ENCODE data around the gene SFTPB.
"Not testable (repeated sequence)": the region's sequence is repeated elsewhere in the genome, so short reads cannot be mapped to it uniquely, and the experiment has no call there.

Gene SFTPB

GRCh38 chr2:85675427-85675826, 7.4 kb upstream of the SFTPB start:
- no peak for DNase-seq

- no peak for DNase-seq
Measured at GRCh38 chr2:85674417-85674816, 6.4 kb upstream of the SFTPB start.

DNA sequence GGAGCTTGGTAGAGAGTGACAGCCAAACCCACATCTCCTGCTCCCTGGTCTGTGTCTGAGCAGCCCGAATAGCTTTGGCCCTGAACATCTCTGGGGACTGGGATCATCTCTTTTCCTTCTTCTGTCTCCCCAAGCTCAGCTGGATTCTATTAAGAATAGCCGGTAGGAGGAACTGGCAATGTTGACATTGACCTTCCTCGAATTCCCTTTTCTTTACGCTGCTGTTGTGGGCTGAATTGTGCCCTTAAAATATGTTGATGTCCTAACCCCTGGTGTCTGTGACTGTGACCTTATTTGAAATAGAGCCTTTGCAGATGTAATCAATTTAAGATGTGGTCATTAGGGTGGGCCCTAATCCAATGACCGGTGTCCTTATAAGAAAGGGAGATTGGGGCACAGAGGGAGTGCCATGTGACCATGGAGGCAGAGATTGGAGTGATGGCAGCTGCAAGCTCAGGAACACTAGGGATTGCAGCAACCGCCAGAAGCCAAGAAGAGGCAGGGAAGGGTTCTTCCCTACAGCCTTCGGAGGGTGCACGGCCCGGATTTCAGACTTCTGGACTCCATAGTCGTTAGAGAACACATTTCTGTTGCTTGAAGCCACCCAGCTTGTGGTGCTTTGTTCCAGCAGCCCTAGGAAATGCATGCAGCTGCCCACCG, 5.8 kb upstream of the SFTPB start:
- DNase-seq = no peak

GRCh38 chr2:85672456-85672855, 4.5 kb upstream of the SFTPB start:
- DNase-seq = no peak

- not testable (repeated sequence) for DNase-seq
Measured at GRCh38 chr2:85670416-85670815, 2.4 kb upstream of the SFTPB start.

DNA sequence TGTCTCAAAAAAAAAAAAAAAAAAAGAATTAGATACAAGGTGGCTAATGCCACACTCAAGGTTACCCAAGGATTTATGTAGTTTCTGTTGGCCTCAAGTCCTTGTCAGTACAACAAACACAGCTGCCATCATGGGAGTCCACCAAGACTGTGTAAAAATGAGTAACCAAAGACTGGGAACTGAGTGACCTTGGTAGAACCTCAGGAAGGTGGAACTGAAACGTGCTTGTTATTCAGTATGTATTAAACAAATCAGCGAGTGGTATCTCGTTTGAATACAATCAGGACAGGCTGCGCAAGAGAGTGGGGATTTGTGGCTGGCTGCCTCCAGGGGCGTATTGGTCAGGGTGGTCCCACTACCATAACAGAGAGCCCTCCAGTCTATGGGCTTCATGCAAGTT, 1.6 kb upstream of the SFTPB start:
- no peak for DNase-seq

DNA sequence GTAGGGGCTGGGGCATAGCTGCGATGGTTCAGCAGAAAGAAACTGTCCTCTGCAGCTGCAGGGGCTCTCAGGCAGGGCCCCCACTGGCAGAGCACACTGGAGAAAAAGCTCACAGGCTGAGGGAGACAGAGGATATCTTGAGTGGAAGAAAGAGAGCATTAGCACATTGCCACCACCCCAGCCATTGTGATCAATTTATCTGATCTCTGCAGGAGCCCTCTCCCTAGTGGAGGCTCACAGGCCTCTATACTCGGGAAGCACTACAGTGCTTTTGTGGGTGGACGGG, 801 bp upstream of the SFTPB start:
- DNase-seq = no peak

DNA sequence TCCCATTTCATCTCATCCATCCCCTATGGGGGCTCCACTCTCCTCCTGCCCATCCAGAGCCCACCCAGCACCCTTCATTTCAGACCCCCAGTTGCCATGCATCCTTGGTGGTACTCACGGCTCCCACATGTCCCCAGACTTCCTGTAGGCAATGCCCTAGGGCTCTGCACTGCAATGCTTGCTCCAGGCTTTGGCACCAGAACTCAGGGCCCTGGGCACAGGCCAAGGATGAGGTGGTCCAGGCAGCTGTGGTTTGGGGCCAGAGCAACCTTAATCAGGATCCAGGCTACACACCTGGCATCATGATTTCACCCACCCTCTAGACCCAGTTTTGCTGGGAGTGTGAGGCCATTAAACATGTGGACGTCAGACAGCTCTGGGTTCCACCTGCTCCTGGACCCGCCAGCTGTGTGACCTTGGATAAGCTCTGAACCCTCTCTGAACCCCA, 414 bp downstream of the SFTPB start:
- DNase-seq = no peak

DNA sequence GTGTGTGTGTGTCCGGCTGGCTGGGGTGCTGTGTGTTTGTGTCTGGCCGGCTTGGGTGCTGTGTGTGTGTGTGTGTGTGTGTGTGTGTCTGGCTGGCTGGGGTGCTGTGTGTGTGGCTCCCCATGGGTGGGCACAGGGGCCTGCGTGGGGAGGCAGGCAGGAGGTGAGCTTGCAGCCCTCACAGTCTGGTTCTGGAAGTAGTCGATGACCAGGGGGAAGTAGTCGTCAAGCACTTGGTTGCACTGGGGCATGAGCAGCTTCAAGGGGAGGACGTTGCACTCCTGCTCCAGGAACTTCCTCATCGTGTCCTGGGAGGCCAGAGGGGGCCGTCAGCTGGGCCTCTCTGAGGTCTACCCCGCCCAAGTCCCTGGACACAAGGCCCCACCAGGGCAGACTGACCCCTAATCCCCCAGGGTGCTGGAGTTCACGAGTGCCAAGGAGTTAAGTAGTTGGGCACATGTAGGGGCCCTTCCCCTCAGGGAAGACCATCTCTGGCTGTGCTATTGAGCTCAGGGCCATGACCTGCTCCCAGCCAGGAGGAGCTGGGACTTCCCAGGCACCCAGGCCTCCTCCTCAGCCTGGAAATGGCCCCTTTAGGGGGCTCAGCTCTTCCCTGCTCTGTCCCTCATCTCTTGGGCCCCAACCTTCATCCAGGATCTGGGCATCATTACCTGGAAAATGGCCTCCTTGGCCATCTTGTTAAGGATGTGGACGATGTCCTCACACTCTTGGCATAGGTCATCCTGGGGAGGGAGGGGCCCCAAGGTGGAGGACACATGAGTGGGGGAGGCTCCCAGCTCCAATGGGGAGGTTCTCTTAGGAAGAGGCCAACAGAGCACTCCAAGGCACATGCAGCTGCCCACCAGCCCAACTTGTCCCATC, 1.3 kb downstream of the SFTPB start:
- no peak for DNase-seq

- no peak for DNase-seq
Measured at GRCh38 chr2:85666016-85666415, 2.0 kb downstream of the SFTPB start.

GRCh38 chr2:85665264-85665937, 2.6 kb downstream of the SFTPB start:
- DNase-seq = no peak

GRCh38 chr2:85663594-85664565, 4.1 kb downstream of the SFTPB start:
- DNase-seq = no peak

- DNase-seq = no peak
Measured at GRCh38 chr2:85662899-85663593, 5.0 kb downstream of the SFTPB start.

DNA sequence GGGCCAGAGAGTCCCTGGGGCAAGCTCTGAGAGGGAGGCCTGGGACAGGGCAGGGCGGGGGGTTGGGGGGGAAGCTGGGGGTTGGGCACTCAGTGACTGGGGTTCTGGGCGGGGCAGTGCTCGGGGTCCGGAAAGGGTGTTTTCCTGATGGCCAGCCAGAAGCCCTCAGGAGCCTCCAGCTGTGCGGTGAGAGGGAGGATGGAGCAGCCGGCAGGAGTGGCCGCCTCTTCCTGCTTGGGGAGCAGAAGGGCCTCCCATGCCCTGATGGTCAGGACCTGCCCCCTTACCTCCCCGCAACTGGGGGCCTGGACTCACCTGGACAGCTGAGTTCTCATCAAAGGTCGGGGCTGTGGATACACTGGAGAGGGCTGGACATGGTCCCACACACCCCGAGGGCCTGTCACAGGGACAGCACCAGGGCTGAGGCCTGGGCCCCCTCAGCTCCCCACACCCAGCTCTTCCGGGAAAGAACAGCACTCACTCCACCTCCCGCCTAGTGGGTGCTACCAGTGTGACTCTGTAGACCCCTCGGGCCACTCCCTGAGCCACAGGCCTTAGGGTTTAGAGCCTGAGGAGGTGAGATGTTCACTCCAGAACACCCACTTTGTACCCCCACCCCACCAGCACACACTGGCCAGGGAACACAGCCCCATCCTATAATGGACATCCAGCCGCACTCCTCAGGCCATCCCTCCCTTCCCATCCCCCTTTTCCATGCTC, 6.7 kb downstream of the SFTPB start:
- no peak for DNase-seq

- DNase-seq = no peak
Measured at GRCh38 chr2:85660725-85661124, 7.3 kb downstream of the SFTPB start.

- DNase-seq = not testable (repeated sequence)
Measured at GRCh38 chr2:85660301-85660700, 7.7 kb downstream of the SFTPB start.

GRCh38 chr2:85659324-85659981, 8.5 kb downstream of the SFTPB start:
- DNase-seq = no peak

DNA sequence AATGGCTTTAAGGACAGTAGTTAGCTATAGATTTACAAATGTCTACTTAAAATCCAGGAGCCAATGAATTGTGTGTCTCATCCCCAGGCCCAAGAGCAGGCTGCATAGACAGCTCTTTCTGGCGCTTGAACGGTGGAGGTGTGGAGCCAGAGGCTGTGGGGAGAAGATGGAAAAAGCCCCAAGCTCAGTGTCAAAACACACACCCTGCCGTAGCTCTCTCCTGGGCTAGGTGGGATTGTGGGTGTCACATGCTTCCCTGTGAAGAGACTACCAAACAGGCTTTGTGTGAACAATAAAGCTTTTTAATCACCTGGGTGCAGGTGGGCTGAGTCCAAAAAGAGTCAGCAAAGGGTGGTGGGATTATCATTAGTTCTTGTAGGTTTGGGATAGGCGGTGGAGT, 10.6 kb downstream of the SFTPB start:
- DNase-seq = not testable (repeated sequence)

DNA sequence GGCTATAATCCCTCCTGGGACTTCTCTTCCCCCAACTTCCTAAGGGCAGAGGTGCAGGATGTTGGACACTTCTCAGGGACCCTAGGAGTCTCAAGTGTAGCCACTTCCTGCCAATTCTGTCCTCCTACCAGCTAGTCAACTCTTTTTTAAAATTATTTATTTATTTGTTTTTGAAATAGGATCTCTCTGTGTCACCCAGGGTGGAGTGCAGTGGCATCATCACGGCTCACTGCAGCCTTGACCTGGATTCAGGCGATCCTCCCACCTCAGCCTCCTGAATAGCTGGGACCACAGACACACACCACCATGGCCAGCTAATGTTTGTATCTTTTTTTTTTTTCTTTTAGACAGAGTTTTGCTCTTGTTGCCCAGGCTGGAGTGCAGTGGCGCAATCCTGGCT, 11.5 kb downstream of the SFTPB start:
- DNase-seq = no peak

GRCh38 chr2:85655961-85656417, 12.0 kb downstream of the SFTPB start:
- no peak for DNase-seq

GRCh38 chr2:85653996-85654395, 14.0 kb downstream of the SFTPB start:
- DNase-seq = no peak
